H9 (cell line): ENCODE measurements around the gene PRKCZ. TPM values are rescaled to one million over a fixed set of nuclear protein-coding genes. Genes with fewer than 3 reads are reported as not detected.
A peak's percentile ranks its signal among the peaks of the same experiment; 100 is the strongest.

Experiments used
- DNase-seq: peaks from one replicate; pipeline ENCODE4 v3.0.0-alpha.2; 2017
- H2AFZ ChIP-seq: one replicate; pipeline ENCODE4 v1.6.1; 2013; ENCODE audit warnings: mild to moderate bottlenecking, low read length, control low read depth, moderate library complexity
- H2AK5ac ChIP-seq: 2 replicates; pipeline ENCODE4 v1.6.1; 2013; ENCODE audit warnings: low read length, control low read depth, mixed read lengths; ENCODE audit not compliant: insufficient read length
- H2BK120ac ChIP-seq: one replicate; pipeline ENCODE4 v1.6.1; 2013; ENCODE audit warnings: low read depth, mild to moderate bottlenecking, low read length, control low read depth, inconsistent platforms; ENCODE audit not compliant: poor library complexity, severe bottlenecking
- H2BK12ac ChIP-seq: 2 replicates; pipeline ENCODE4 v1.6.1; 2013; ENCODE audit warnings: low read length, control low read depth, mixed read lengths, low read depth; ENCODE audit not compliant: insufficient read length
- H2BK15ac ChIP-seq: 2 replicates; pipeline ENCODE4 v1.6.1; 2013; ENCODE audit warnings: low read depth, low read length, control low read depth
- H2BK20ac ChIP-seq: one replicate; pipeline ENCODE4 v1.6.1; 2013; ENCODE audit warnings: low read depth, mild to moderate bottlenecking, low read length, control low read depth, inconsistent platforms; ENCODE audit not compliant: poor library complexity, severe bottlenecking
- H2BK5ac ChIP-seq: 2 replicates; pipeline ENCODE4 v1.6.1; 2013; ENCODE audit warnings: low read length, control low read depth, mixed read lengths; ENCODE audit not compliant: insufficient read length
- H3K14ac ChIP-seq: 2 replicates; pipeline ENCODE4 v1.6.1; 2013; ENCODE audit warnings: low read length, control low read depth; ENCODE audit not compliant: insufficient read depth
- H3K18ac ChIP-seq: 2 replicates; pipeline ENCODE4 v1.6.1; 2013; ENCODE audit warnings: low read depth, mild to moderate bottlenecking, mixed read lengths, low read length, control low read depth; ENCODE audit not compliant: insufficient read length
- H3K23ac ChIP-seq: 2 replicates; pipeline ENCODE4 v1.6.1; 2013; ENCODE audit warnings: low read length, control low read depth, mixed read lengths, low read depth; ENCODE audit not compliant: insufficient read length
- H3K23me2 ChIP-seq: 2 replicates; pipeline ENCODE4 v1.6.1; 2013; ENCODE audit warnings: low read depth, mild to moderate bottlenecking, mixed read lengths, low read length, control low read depth; ENCODE audit not compliant: insufficient read length, poor library complexity, severe bottlenecking
- H3K27ac ChIP-seq: 2 replicates; pipeline ENCODE4 v1.5.1; 2013; ENCODE audit warnings: low read length, control low read depth, mixed read lengths, low read depth; ENCODE audit not compliant: insufficient read length
- H3K27me3 ChIP-seq: 2 replicates; pipeline ENCODE4 v1.6.1; 2013; ENCODE audit warnings: low read length, control low read depth, inconsistent platforms; ENCODE audit not compliant: insufficient read depth
- H3K4ac ChIP-seq: 2 replicates; pipeline ENCODE4 v1.6.1; 2013; ENCODE audit warnings: low read depth, mild to moderate bottlenecking, control low read depth, inconsistent platforms, low read length, moderate library complexity
- H3K4me1 ChIP-seq: 2 replicates; pipeline ENCODE4 v1.6.1; 2013; ENCODE audit warnings: low read length, control low read depth, inconsistent platforms; ENCODE audit not compliant: insufficient read depth
- H3K4me2 ChIP-seq: 2 replicates; pipeline ENCODE4 v1.6.1; 2013; ENCODE audit warnings: low read length, control low read depth, mixed read lengths; ENCODE audit not compliant: insufficient read length, insufficient read depth
- H3K56ac ChIP-seq: 2 replicates; pipeline ENCODE4 v1.6.1; 2013; ENCODE audit warnings: low read depth, mild to moderate bottlenecking, mixed read lengths, low read length, control low read depth; ENCODE audit not compliant: insufficient read length
- H3K79me1 ChIP-seq: 2 replicates; pipeline ENCODE4 v1.6.1; 2013; ENCODE audit warnings: low read depth, mild to moderate bottlenecking, moderate library complexity, low read length, control low read depth, inconsistent platforms; ENCODE audit not compliant: insufficient read depth, poor library complexity, severe bottlenecking
- H3K79me2 ChIP-seq: 2 replicates; pipeline ENCODE4 v1.6.1; 2013; ENCODE audit warnings: low read length, control low read depth, inconsistent platforms; ENCODE audit not compliant: insufficient read depth
- H3K9ac ChIP-seq: 2 replicates; pipeline ENCODE4 v1.6.1; 2013; ENCODE audit warnings: low read length, control low read depth, mixed read lengths; ENCODE audit not compliant: insufficient read length; ENCODE audit errors: extremely low read depth
- H3K9me3 ChIP-seq: one replicate; pipeline ENCODE4 v1.6.1; 2013; ENCODE audit warnings: low read depth, low read length, inconsistent platforms; ENCODE audit not compliant: control insufficient read depth
- H3T11ph ChIP-seq: one replicate; pipeline ENCODE4 v1.6.1; 2013; ENCODE audit warnings: mild to moderate bottlenecking, low read length, control low read depth, inconsistent platforms
- H4K20me1 ChIP-seq: one replicate; pipeline ENCODE4 v1.6.1; 2013; ENCODE audit not compliant: control insufficient read depth, insufficient read length, insufficient read depth
- H4K5ac ChIP-seq: 2 replicates; pipeline ENCODE4 v1.6.1; 2013; ENCODE audit warnings: low read depth, mild to moderate bottlenecking, mixed read lengths, low read length, control low read depth; ENCODE audit not compliant: insufficient read length
- H4K8ac ChIP-seq: replicated peaks from 2 replicates; pipeline ENCODE4 v1.6.1; 2013; ENCODE audit warnings: low read length, control low read depth, mixed read lengths, low read depth; ENCODE audit not compliant: insufficient read length
- H4K91ac ChIP-seq: 2 replicates; pipeline ENCODE4 v1.6.1; 2013; ENCODE audit warnings: low read depth, mild to moderate bottlenecking, moderate library complexity, mixed read lengths, low read length, control low read depth; ENCODE audit not compliant: insufficient read length
- H3K27ac Mint-ChIP-seq, 3 experiments: 2 replicates in 2 of 3; 3 replicates in 1 of 3; pipeline ENCODE4 v1.8.0; 2020 to 2021; ENCODE audit warnings: mixed read lengths in 3 of 3, mild to moderate bottlenecking in 1 of 3, moderate library complexity in 1 of 3
- H3K27me3 Mint-ChIP-seq: 2 replicates; pipeline ENCODE4 v1.8.0; 2021; ENCODE audit warnings: low read depth, mild to moderate bottlenecking, moderate library complexity, mixed read lengths
- H3K36me3 Mint-ChIP-seq, 3 experiments: 2 replicates in 2 of 3; 3 replicates in 1 of 3; pipeline ENCODE4 v1.8.0; 2020 to 2021; ENCODE audit warnings: low read depth in 3 of 3, mixed read lengths in 3 of 3; ENCODE audit not compliant: insufficient read depth in 1 of 3
- H3K4me1 Mint-ChIP-seq, 2 experiments: 2 replicates each; pipeline ENCODE4 v1.8.0; 2020; ENCODE audit warnings: mixed read lengths in 2 of 2
- H3K4me3 Mint-ChIP-seq, 2 experiments: 2 replicates in 1 of 2; 3 replicates in 1 of 2; pipeline ENCODE4 v1.8.0; 2020 to 2021; ENCODE audit warnings: mild to moderate bottlenecking in 2 of 2, mixed read lengths in 2 of 2, moderate library complexity in 1 of 2
- H3K9me3 Mint-ChIP-seq, 2 experiments: 2 replicates in 1 of 2; 3 replicates in 1 of 2; pipeline ENCODE4 v1.8.0; 2020; ENCODE audit warnings: mild to moderate bottlenecking in 2 of 2, mixed read lengths in 2 of 2, moderate library complexity in 1 of 2
- WGBS: extraction: QIAGEN DNeasy Blood & Tissue Kit; methylation state at CpG from one replicate; pipeline ENCODE4 v1.1.7; 2013; ENCODE audit warnings: missing lambda C conversion rate, low lambda C conversion rate, mixed read lengths; ENCODE audit not compliant: insufficient read length; ENCODE audit errors: extremely low coverage; 5-methylcytosine and 5-hydroxymethylcytosine counted together
- total RNA-seq: library from RNA; stranded (reverse); gene quantifications from 2 replicates; pipeline ENCODE4 v1.2.1, GENCODE V29; 2021
- TF ChIP-seq, protein P1 (sequence below): fragments of 200-600 bp; sonication (generic); conservative IDR thresholded peaks from 3 replicates; pipeline ENCODE4 v1.8.0; 2021; ENCODE audit warnings: antibody characterized with exemption, mild to moderate bottlenecking

Gene PRKCZ
- total RNA-seq, 1 experiment from 2014 or later = 48.4 TPM

DNA sequence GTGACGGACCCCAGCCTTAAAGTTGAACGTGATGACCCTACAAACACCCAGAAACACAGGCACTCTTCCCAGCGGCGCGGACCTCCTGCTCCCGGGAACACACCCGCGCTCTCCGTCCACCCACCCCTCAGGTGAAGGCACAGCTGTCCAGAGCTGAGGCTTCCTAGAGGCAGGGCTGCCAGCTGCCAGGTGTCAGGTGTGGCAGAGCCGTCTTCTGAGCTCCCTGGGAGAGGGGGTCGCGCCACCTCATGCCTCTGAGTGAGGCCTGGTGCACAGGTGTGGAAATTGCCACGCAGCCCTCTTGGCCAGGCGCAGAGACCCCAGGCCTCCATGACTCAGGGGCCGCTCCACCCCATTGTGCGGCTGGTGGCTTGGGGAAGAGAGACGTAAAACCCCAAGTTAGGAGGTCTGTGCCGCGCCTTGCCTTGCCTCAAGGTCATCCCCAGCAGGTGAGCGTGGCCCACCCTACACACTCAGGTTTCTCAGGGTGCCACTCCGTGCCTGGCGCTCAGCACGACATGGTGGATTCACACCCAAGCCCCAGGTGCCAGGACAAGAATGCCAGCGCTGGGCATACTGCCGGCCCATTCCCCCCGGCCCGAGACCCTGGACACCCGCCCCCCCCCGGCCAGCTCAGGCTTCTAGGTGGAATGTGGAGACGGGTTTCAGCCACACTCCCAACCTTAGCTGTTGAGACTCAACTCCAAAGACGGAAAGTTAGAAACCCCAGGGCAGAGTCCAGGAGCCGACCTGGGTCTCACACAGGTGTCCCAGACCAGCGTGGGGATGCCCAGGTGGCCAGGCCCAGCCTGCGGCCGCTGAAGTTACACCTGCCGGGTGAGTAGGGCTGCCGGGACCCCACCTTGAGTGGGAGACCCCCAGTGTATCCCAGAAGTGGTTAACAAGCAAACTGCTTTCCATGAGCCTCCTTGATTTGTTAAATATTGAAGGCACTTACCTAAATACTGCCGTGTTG is 136.0 kb downstream of the PRKCZ start:
- no peaks in the 10 kb centered on the region for H3K79me2 ChIP-seq
- H3K23me2 ChIP-seq = no peaks in the 10 kb centered on the region
- no peak overlapping the region for H2BK20ac ChIP-seq
- no peak overlapping the region for H2AFZ ChIP-seq
- WGBS = no CpG with 5 or more reads among the region's 38 CpGs
- Mint-ChIP-seq H3K27me3 (peaks cover 1% of the 10 kb centered on the region; the same call in 1 of the 2 replicates), H3K27ac (peak overlapping the region in 1 of 3 experiments; percentile 61; a peak in 1 of 7 replicates), H3K4me3 (no peak overlapping the region), H3K9me3 (no peaks in the 10 kb centered on the region), H3K4me1 (peaks cover 6 to 8% of the 10 kb centered on the region in 2 experiments; a peak in 3 of 4 replicates), H3K36me3 (peaks cover 11 to 34% (median 30%) of the 10 kb centered on the region in 3 experiments; a peak in 6 of 7 replicates)
- no peaks in the 10 kb centered on the region for H3K27me3 ChIP-seq
- H3K27ac ChIP-seq = no peak overlapping the region
- H2BK12ac ChIP-seq = no peak overlapping the region
- no peak overlapping the region for H3K4ac ChIP-seq
- H4K91ac ChIP-seq = no peak overlapping the region
- H2BK15ac ChIP-seq = no peak overlapping the region
- no peaks in the 10 kb centered on the region for H3K9me3 ChIP-seq
- H4K20me1 ChIP-seq = no peaks in the 10 kb centered on the region
- H4K8ac ChIP-seq = no peak overlapping the region
- H3K9ac ChIP-seq = no peak overlapping the region
- no peak overlapping the region for H4K5ac ChIP-seq
- H2BK5ac ChIP-seq = no peak overlapping the region
- no peak overlapping the region for H3K23ac ChIP-seq
- H3K79me1 ChIP-seq = no peaks in the 10 kb centered on the region
- H2BK120ac ChIP-seq = no peak overlapping the region
- DNase-seq = no peak
- no peak overlapping the region for H3K56ac ChIP-seq
- H3K4me1 ChIP-seq = no peaks in the 10 kb centered on the region
- TF ChIP-seq, protein P1, sequence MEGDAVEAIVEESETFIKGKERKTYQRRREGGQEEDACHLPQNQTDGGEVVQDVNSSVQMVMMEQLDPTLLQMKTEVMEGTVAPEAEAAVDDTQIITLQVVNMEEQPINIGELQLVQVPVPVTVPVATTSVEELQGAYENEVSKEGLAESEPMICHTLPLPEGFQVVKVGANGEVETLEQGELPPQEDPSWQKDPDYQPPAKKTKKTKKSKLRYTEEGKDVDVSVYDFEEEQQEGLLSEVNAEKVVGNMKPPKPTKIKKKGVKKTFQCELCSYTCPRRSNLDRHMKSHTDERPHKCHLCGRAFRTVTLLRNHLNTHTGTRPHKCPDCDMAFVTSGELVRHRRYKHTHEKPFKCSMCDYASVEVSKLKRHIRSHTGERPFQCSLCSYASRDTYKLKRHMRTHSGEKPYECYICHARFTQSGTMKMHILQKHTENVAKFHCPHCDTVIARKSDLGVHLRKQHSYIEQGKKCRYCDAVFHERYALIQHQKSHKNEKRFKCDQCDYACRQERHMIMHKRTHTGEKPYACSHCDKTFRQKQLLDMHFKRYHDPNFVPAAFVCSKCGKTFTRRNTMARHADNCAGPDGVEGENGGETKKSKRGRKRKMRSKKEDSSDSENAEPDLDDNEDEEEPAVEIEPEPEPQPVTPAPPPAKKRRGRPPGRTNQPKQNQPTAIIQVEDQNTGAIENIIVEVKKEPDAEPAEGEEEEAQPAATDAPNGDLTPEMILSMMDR = no peak
- no peak overlapping the region for H3T11ph ChIP-seq
- H3K14ac ChIP-seq = no peak overlapping the region
- H3K18ac ChIP-seq = no peak overlapping the region
- no peak overlapping the region for H3K4me2 ChIP-seq
- no peak overlapping the region for H2AK5ac ChIP-seq
